T47D (cell line): ENCODE data around the gene OR10J1.

Source experiments
- DNase-seq, 2 experiments: peaks; one replicate each; pipeline versions ENCODE4 v3.0.0 to v3.0.0-alpha.2; 2011 to 2012; ENCODE audit warnings: low read depth in 1 of 2, low spot score in 1 of 2
- JUND ChIP-seq: IDR thresholded peaks from 2 replicates; pipeline ENCODE4 v1.6.1; 2012; ENCODE audit warnings: low read depth
- in situ Hi-C: cut with HindIII; loops from 2 replicates; pipeline ENCODE4 v1.10.0; 2016; ENCODE audit warnings: low sequenced_read_pairs, low pct_unique_long_range_greater_than_20kb

Gene OR10J1

DNA sequence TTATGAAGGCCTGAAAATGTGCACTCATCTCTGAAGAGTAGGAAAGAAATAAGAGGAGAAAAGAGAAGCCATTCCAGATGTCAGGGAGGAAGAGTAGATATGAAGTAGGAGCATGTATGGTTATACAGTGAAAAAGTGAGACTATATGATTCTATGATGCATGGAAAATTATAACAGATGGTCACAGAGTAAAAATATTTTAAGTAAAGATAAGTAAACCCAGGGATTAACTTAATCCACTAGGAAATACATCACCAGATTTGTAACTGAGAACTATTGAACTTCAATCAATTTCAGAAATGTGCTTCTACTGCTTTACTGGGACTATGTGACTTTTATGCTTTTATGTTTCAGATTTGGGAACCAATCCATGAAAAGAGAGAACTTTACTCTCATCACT is at the start of gene OR10J1:
TSS of gene OR10J1 (plus strand) at position 301 of the 400 bp plus-strand sequence. CDS start at position 371, 70 bp downstream.
- DNase-seq = no peak
- in situ Hi-C loops = no loop called here
- no peak for TF ChIP-seq JUND

DNA sequence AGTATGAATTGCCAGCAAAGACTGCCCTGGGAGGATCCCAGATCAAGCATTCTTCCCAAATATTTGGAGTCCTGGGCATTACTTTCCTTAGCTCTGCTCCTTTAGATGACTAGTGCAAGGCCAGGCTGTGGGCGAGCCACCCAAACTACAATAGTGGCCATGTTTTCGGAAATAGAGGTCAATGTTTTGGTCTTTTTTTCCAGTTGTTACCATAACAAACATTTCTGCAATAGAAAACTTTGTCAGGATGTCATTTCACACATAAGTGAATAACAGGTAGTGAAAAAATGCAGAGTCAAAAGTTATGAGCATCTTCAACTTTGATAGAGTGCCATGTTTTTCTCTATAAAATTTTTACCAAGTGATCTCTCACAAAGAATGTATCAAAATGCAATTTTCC is 32.7 kb upstream of the OR10J1 start:
- no peak for TF ChIP-seq JUND
- in situ Hi-C loops = no loop called here
- DNase-seq = no peak

DNA sequence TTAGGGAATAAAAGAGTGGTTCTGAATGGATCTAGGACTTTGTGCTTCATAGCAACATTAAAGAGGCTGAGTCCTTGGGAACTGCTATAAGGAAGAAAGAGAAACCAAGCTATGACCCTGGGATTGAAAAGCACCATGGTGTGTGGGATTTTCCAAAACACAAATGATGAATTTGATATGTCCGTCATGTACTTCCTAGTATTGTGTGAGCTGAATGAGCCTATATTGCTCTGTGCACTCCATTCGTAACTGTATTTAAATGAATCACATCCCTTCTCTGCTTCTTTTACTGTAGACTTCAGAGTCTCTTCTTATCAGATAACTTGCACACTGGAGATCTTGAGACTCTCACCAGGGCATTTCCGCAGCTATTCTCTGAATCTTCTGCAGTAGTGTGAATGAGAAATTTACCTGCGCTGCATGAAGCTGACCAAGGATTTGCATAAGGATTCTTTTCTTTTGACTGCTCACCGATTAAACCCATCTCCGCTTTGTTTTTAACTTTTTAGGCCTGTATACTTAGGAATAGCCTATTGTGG is 30.6 kb upstream of the OR10J1 start:
- no peak for TF ChIP-seq JUND
- in situ Hi-C loops = no loop called here
- DNase-seq = no peak

DNA sequence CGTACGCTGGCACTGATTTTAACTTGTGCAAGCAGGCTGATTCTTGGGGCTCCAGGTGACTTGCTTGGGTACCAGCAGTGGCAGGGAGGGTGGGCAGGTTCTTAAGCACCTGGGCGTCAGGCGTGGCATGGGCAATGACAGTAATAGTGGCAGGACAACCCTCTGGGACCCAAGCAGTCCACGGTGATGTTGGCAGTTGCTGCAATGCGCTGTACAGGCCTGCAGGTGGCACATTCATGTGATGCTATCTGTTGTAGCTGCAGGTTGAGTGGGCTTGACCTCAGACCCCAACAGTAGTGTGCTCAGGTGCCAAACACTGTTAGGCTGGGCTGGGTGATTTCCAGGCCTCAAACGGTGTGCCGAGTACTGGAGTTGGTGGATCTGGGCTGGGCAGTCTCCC is 17.7 kb upstream of the OR10J1 start:
- in situ Hi-C loops = no loop called here
- no peak for TF ChIP-seq JUND
- DNase-seq = no peak

- in situ Hi-C loops = no loop called here
- TF ChIP-seq JUND = no peak
- no peak for DNase-seq
These were observed 11.0 kb upstream of the OR10J1 start for GRCh38 chr1:159428536-159428935.

DNA sequence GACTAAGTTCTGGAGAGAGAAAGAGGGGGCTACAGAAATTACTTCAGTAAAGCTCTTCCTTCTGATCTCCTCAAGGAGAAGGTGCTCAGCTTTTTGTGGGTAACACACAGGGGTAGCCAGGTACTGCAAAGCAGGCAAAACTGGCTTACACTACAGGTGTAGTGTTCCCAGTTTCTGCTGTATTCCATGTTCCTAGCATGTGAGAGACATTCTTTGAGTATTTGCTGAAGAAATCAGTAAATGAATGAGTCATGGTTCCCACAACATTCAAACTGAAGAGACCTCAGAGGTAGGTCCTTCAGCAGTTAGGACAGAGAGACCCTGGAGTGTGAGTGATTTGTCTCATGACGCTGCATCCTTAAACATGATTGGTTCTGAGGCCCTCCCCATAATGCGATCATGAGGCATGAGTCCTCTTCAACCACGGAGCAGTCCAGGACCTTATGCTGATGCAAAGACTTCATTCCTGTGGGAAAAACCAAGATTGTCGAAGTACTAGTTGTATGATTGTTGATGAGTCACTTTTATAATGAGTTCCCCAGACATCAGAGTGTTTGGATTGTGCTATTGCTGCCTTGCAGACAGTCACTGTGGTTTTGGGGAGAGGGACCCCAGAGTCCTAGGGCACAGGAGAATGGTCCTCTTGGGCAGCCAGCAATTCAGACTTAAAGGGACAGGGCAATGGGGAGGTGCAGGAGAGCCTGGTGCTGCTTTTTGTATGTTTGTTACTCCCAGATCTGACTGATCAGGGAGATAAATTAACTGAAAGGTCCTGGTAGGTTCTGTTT is 10.3 kb upstream of the OR10J1 start:
- in situ Hi-C loops = no loop called here
- DNase-seq = no peak
- TF ChIP-seq JUND = no peak

- in situ Hi-C loops = no loop called here
- DNase-seq = no peak
- TF ChIP-seq JUND = no peak
These were observed 8.5 kb upstream of the OR10J1 start for GRCh38 chr1:159430985-159431384.

GRCh38 chr1:159431904-159432303 is 7.6 kb upstream of the OR10J1 start, which contains the start of gene OR10J4:
Gene OR10J4 (plus strand): TSS chr1:159432204.
- no peak for DNase-seq
- in situ Hi-C loops = no loop called here
- no peak for TF ChIP-seq JUND

DNA sequence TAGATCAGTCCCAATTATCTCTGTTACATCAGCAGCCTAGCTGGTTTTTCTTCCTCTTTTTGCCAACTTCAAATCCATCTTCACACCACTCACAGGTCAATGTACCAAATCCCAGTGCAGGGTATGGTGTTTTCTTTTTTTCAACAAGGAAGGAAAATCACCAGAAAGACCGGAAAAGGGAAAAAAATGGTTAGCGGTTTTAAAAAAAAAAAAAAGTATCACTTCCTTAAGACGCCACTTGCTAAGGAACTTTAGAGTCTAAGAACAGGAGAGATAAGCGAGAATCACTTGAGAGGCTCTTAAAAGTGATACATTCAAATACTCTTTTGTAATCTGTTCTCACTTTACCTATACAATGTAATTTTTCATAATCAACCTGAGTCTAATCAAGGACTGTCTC is 3.1 kb upstream of the OR10J1 start:
- in situ Hi-C loops = no loop called here
- DNase-seq = no peak
- no peak for TF ChIP-seq JUND

DNA sequence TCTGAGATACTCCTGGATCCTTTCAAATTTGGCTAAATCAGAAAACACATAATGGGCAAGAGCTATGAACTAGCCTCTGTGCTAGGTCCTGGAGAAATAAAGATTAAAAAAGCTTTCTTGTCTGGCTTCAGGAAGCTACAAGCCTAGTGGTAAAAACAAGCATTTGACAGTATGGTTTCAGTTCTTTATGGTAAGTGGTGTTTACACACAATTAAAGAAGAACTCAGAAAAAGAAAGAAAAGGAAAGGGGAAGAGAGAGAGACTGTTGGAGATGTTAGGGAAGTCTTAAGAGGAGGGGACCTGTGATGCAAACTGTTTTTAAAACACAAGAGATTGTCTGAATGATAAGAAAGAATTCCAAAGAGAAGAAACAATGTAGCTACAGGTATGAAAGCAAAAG is 1.8 kb downstream of the OR10J1 start:
- TF ChIP-seq JUND = no peak
- in situ Hi-C loops = no loop called here
- no peak for DNase-seq

GRCh38 chr1:159442428-159442827 is 2.9 kb downstream of the OR10J1 start:
- in situ Hi-C loops = no loop called here
- no peak for DNase-seq
- no peak for TF ChIP-seq JUND

DNA sequence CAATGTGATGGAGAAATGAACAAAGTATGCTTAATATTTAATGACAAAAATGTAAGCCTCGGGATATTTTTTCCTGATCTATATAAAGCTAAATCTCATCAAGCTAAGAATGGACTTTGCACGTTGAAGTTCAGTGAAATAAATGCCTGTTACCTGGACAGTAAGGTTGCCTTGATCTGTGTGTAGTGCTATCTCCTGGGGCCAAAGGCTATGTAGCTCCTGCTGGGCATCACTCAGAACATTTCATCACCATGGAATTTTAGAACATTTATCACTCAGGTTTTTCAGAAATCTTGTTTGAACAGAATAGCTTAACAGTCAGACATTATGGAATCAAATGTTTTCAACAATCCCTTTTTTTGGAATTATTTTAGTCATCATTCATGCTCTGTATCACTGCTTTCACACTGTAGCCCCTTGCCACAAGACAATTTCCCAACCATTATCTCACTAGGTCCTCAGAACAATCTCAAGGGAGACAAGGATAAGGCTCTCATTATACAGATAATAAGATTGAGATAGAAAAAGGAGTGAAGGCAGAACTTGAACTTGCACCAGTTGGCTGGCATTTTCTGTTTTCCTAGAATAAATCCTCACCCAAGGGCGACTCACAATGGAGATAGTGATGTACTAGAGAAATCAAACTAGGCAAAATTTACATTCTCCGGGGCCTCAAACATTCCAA is 3.7 kb downstream of the OR10J1 start:
- no peak for DNase-seq
- in situ Hi-C loops = no loop called here
- no peak for TF ChIP-seq JUND

DNA sequence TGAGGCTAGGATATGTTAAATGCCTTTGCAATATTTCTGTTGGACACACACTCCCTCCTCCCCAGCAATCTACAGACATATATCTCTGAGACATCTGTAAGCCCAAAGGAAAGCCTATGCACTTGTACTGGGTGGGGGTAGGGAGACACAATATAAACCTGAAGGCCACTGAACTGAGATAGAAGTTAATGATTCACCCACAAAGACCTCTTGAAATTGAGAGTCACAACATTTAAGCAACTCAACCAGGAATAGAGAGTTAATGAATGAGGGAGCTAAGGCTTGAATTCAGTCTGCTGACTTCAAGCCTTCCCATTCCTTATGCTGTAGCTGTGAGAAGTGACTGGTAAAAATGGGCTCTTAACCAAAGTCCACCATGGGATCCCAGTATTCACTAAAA is 5.0 kb downstream of the OR10J1 start:
- no peak for TF ChIP-seq JUND
- in situ Hi-C loops = no loop called here
- DNase-seq = no peak
